GM12872 (cell line): ENCODE results near the gene IGSF1.

Experiments
- CTCF ChIP-seq: IDR thresholded peaks from 3 replicates; pipeline ENCODE4 v1.5.1; 2011; ENCODE audit warnings: low read depth, mild to moderate bottlenecking, low read length, moderate library complexity; ENCODE audit not compliant: insufficient read depth

Gene IGSF1

DNA sequence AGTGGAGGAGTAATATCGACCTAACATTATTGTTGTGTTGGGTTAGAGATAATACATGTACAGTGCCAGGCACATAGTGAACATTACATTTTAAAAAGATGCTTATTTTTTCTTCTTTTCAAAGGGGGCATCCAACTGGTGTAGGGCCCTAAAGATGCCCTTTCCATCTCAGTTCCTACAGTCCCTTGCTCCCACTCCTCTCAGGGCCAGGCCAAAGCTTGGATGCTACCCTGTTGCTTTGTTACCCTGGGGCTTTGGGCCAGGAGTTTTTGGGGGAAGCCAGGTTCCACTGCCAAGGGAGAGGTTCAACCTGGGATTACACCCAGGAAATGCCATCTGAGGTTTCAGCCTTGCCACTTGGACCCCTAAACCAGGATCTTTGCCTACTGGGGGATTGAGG, 918 bp downstream of the IGSF1 start:
- no peak for TF ChIP-seq CTCF

GRCh38 chrX:131287560-131288179, 1.4 kb downstream of the IGSF1 start:
- TF ChIP-seq CTCF, result no peak

DNA sequence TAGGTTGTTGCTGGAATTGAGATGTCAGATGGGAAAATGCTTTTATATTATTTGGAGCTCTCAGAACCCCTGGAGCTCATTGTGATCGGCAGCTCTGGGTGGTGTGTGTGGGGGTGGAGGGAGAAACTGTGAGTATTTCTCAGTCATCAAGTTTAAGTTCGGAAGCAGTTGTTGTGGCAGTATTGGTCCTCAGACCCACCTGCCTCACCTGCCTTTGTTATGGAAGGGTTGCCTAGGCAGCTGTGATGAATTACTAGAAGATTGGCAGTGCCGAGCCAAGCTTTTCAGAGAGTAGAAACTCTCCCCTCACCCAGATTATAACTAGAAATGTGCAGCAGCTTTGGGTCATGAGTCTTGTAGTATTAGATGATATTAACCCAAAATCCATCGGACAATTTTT, 9.5 kb downstream of the IGSF1 start:
- no peak for TF ChIP-seq CTCF

DNA sequence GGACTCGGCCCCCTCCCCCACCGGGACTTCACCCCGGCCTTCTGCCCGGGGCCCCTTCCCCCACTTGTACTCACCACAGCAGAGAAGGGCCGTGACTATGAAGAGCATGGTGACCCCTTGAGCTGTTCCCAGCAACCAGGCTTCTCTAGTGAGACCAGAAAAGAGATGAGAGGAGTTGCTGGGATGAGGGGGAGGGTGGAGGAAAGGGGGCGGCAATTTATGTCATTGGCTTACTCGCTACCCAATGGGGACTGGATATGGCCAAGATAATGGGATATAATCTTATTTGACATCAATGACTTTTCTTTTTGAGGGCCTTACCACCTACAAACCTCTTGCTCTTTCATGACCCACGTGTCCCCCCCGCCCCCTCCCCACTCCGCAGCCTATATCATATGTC, 9.9 kb downstream of the IGSF1 start:
- TF ChIP-seq CTCF, result no peak

- no peak for TF ChIP-seq CTCF
Observed at GRCh38 chrX:131277543-131278136, 11.5 kb downstream of the IGSF1 start.

GRCh38 chrX:131273011-131273410, 16.1 kb downstream of the IGSF1 start:
- no peak for TF ChIP-seq CTCF

GRCh38 chrX:131271826-131272225, 17.3 kb downstream of the IGSF1 start:
- no peak for TF ChIP-seq CTCF
